HTR-8/SVneo (cell line): ENCODE results near the gene KIAA1671.

Experiments
- DNase-seq: peaks from one replicate; pipeline ENCODE4 v3.0.0; 2011; ENCODE audit warnings: low spot score, mixed read lengths; ENCODE audit not compliant: insufficient read length
- FAIRE-seq: peaks from 2 replicates; lab custom pipeline; 2011; peaks lifted over from hg19 to GRCh38; lab: Jason Lieb, UNC

KIAA1671 gene

DNA sequence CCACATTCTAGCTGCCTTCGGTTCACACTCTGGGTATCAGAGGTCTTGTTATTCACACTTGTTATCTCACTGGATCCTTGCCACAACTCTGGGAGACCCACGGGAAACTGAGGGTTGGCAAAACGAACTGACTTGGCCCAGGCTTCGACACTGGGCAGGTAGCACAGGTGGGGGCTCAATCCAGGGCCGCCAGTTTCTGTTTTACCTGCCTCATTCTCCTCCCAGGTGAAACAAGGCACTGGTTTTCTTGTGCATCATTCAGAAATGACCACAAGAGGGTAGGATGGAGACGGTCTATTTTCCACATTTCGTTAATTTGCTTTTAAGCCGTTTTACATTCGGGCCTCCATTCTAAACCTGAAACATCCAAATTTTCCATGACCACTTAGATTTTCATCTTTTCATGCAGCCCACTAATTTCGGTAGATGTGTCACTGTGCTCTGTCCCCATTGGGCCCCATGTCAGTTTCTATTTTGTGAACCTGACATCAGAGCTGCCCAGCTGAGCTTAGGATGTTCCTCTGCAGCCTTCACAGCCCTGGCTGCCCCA is 108.1 kb downstream of the KIAA1671 start:
- FAIRE-seq: no peak
- DNase-seq: no peak

DNA sequence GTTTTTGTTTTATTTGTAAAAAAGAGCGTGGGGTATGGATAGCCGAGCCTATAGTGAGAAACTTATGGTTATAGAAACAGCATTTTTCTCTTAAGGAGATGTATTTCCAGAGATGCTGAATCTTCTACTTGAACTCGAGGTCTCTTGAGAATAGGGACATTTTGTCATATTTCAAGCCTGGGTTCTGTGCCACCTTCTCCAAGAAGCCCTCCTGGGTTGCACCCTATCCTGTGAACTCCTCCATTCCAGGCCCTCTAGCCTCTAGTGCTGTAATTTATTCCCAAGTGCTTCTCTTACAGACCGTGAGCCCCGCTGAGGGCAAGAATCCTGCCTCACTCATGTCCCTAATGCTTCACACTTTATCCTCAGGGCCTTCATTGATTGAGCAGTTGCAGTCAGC is 108.6 kb downstream of the KIAA1671 start:
- FAIRE-seq (no peak), DNase-seq (no peak)

DNA sequence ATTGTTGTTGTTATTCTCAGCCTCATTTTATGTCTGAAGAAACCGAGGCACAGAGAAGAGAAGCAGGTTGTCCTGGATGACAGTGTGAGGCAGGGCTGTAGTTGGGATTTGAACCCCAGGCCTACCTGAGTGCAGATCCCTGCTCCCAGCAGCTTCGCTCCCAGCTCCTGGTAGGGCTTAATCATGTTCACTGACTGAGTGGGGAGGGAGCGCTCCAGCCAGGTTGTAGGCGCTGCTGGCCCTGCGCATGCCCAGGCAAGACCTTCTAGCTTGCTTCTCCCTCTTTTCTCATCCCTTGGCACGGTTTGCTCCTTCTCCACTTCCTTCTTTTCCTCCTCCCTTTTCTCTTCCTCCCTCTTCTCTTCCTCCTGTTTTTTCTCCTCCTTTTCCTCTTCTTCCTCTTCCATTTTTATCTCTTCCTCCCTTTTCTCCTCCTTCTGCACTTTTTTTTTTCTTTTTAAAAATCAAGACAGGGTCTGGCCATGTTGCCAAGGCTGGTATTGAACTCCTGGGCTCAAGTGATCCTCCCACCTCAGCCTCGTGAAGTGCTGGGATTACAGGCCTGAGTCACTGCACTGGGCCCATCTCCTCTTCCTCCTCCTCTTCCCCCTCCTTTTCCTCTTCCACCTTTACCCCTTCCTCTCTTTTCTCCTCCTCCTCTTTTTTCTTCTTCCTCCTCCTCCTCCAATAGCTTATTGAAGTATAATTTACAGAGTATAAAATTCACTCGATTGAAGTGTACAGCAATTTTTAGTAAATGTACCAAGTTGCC is 109.3 kb downstream of the KIAA1671 start:
- FAIRE-seq: no peak
- DNase-seq: no peak

DNA sequence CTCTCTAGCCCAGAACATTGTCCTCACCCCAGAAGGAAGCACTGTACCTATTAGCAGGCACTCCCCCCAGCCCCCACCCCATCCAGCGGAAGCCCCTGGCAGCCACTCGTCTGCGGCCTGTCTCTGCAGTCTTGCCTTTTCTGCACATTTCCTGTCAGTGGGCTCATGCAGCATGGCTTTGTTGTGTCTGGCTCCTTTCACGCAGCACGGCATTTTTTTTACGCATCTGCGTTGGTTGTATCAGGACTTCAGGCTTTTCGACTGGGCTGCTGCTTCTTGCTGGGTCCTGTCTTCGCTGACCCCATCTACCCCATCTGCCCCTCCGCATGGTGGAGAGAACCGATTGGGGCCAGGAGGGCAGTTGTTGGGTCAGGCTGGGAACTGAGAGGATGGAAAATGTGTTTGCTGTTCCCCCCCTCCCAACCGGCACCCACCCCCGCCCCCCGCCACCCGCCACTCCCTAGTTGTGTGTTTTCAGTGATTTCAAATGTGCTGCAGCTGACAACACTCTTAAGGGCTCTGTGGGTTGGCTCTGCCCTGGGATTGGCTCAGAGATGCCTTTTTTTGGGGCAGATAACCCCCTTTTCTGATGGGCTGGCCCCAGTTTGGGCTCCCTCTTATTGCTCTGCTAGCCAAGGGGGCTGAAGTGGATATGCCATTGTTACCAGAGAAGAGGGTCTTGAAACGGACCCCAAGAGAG is 110.0 kb downstream of the KIAA1671 start:
- FAIRE-seq: no peak

DNA sequence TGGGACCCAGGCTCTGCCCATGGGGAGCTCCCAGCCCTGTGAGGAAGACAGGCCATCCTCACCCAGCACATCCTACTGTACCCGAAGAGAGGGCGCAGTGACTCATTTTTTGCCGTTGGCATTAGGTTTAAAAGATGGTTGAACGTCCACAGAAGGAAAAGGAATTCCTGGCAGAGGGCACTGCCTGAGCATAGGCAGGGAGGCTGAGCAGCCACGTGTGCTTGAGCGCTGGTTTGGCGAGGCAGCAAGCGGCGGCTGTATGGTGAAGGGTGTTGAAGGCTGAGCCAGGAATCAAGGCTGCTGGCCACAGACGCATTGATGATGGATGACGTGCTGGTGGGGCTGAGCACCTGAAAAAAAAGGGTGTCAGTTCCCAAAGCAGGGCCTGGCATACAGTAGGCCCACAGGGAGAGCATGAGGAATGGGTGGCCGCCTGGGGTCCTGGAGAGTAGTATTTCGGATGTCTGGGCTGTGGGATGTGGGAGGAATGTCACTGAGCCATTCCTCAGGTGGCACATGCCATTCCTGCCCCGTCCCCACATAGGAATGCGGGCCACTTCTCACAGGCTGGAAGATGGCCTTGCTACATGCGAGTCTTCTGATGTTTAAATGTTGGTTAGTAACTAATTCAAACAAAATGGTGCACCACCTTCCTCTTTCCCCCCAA is 112.5 kb downstream of the KIAA1671 start:
- FAIRE-seq (no peak), DNase-seq (no peak)

More for the DNA sequence above, 110.0 kb downstream of the KIAA1671 start:
- no peak for DNase-seq

DNA sequence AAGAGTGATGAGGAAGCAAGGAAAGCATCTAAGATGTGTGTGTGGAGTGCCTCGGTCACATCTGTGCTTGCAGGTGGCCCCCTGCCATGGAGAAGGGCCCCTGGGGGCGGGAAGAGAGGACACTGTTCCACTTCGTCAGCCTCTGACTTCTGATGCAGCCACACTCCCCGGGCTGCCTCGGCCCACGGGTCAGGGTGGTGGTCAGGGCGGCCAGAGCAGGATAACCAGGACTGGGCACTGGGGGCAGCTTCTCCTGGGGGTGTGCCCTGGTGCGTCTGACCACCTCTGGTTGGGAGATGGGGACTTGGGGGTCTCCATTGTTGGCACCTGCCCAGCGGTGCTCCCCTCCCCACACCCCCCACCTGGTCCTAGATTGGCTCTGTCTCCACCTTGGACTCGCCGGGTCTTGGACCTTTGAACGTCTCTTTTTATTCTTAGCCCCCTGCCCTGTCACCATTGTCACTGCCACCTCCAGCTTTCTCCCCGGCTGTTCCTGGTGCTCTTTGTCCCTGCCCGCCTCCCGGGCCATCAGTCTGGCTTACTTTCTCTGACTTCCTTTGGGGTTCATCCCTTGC is 114.4 kb downstream of the KIAA1671 start:
- FAIRE-seq (no peak), DNase-seq (no peak)

DNA sequence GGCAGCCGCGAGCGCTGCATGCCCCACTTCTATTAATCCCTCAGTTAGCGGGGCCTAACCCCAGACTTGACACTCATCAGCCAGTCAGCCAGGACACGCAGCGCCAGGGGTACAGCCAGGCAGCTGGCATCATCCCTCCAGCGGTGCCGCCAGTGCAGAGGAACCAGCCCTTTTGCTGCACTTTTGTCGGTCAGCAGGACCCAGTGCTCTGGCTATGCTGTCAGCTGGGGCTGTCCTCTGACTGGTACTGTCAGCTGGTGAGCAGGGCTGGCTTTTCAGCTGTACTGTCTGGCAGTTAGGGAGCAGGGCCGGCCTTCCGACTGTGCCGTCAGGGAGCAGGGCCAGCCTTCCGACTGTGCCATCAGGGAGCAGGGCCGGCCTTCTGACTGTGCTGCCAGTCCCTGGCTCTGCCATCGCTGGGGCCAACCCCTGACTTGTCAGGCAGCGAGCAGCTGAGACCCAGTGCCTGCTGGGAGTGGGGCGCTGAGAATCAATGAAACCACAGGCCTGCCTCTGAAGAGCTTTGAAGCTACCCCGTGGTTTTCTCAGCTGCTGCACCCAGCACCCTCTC is 115.4 kb downstream of the KIAA1671 start:
- FAIRE-seq (no peak), DNase-seq (no peak)

DNA sequence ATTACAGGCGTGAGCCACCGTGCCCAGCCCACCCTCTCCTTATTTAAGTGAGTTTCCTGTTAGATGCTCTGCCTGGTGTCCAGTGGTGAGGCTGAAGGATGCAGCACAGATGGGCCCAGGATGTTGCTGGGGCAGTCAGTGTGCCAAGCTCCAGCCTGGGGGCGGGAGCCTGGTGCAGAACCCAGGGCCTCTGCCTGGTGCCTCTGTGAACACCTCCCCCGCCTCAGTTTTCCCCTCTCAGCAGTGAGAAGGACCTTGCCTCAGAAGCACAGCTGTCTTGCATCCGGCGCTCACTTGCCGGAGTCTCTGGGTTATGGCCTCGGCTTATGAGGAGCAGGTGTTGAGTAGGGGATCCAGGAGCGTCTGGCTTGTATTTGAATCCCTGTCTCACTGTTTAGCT is 116.2 kb downstream of the KIAA1671 start:
- FAIRE-seq (no peak), DNase-seq (no peak)

DNA sequence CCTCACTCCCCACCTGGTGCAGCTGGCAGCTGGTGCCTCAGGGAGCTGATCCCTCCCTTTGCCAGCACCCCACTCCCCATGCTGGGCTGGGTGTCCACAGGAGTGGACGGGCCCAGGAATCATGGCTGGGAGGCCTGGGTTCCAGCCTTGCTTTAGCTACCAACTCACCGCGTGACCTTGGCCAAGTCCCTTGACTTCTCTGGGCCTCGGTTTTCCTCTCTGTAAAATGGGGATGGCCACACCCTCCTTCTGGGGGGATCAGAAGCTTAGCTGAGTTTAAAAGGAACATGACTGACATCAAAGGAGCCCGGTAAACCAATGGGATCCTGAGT is 116.9 kb downstream of the KIAA1671 start:
- FAIRE-seq (no peak), DNase-seq (no peak)

DNA sequence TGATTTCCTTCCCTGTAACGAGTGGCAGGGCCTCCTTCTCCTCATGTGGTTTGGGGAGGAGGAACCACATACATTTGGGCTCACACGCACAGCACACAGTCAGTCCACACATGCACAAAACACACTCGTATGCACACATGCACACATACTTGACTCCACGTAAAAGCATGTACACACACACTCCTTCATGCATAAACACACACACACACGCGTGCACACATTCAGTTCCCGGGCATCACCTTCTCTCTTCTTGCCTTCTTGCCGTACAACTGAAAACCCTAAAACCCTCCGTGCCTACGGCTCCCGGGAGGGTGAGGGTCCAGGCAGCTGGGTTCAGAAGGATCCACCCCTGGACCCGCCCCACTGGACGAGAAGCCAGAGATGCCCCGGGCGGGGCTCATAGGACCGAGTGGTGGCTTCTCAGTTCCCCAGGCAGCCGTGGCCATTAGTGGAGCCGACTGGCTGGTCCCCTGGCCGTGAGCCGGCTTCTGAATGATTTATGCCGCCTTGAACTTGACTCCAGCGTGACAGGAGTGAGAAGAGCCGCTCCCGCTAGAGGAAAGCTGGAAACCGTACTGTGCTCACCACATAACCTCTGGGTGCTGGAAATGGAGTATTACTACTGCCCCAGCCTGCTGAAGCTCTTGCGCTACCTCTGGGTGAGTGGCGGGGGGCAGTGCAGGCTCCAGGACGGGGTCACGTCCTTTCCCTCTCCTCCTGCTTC is 117.4 kb downstream of the KIAA1671 start:
- no peak for DNase-seq
- no peak for FAIRE-seq

DNA sequence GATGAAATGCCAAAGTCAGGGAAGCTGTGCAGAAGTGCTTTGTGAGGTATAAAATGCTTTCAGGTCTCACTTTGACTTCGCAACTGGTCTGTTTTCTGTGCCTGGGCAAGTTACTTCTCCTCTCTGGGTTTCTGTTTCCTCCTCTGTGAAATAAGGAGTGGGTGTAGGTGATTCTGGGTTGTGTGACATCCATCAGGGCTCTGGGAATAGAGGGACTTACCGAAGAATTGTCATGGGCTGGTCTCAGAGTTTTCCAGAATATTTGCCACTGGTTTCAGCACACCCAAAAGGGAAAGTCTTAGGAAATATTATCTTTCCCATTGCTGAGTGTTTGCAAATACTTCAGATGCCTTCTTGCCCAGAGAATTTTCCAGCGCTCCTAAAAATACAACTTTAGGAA is 118.4 kb downstream of the KIAA1671 start:
- DNase-seq (no peak), FAIRE-seq (no peak)

DNA sequence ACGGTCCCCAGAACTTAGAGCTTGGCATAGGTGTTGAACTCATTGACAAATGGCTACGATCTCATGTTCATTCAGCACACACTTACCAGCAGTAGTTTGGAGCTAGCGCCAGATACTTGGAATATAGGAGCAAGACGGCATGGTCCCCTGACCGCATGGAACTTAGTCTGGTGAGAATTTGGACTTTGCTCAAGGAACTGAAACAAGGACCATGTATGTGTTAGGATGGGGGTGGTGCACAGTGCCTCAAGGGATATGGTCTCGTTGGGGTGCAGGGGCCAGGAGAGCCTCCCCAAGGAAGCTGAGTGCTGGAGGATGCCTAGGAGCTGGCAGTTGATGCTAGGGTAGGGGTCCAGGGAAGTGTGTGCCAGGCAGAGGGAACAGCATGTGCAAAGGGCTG is 119.2 kb downstream of the KIAA1671 start:
- FAIRE-seq: no peak
- no peak for DNase-seq

DNA sequence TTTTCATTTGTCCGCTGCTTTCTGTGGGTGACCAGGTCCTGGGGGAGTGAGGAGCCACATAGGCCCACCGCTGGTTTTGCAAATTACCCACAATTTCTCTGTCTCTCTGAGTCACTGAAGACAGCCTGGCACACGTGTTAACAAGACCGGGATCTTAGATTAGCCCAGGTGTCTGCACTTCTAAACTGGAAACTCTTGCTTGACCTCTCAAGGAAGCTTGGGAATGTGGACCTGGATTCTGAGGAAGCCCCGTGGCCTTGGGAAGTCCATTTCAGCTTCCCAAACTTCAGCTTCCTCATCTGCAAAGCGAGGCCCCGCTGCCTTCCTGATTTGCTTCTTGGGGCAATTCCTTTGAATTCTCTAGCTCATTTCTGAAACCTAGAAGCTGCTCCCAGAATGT is 119.9 kb downstream of the KIAA1671 start:
- DNase-seq (no peak), FAIRE-seq (no peak)

DNA sequence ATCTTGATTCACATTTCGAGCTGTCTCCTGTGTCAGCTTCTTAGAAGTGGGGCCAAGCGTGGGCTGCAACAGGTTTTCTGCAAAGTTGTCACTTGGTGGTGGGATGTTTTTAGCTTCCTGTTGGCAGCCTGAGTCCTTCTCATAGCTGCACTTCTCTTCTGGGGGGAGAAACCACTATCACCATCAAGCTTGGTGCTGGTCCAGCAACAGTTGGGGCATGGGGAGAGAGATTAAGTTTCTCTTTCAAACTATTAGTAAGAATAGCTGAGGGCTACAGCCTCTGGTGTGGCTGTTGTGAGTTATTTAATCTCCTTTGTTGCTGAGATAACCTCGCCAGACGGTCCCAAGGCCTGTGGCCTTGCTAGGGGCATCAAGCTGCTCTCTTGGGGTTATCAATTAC is 123.8 kb downstream of the KIAA1671 start:
- DNase-seq: no peak

DNA sequence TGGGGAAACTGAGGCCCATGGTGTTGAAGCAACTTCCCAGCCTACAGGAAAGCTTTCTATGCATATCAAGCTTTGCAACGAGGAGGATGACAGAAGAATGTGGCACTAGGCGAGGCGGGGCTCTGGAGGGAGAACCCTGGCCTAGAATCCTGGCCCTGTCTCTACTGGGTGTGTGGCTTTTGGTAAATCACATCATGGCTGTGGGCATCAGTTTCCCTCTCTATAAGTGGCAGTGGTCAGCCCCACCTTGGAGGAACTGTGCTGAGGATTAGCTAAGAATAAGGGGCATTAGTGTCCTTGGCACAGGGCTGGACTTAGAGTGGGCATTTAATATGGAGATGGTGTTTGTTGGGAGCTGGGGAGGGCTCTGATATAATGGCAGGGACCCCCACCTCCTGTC is 124.5 kb downstream of the KIAA1671 start:
- DNase-seq (no peak), FAIRE-seq (no peak)

More for the DNA sequence above, 123.8 kb downstream of the KIAA1671 start:
- no peak for FAIRE-seq

DNA sequence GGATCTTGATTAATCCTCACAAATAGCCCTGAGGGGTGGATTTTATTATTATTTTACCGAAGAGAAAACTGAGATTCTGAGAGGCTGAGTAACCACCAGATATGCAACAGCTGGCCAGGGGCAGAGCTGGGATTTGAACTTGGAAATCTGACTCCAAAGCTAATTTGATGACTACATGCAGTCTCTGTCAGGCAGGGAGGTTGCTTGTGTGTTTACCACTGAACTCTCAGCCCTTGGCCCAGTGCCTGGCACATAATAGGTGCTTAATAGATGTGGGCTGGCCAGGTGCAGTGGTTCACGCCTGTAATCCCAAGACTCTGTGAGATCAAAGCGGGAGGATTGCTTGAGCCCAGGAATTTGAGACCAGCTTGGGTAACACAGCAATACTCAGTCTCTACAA is 125.4 kb downstream of the KIAA1671 start:
- FAIRE-seq: no peak
- DNase-seq: no peak

DNA sequence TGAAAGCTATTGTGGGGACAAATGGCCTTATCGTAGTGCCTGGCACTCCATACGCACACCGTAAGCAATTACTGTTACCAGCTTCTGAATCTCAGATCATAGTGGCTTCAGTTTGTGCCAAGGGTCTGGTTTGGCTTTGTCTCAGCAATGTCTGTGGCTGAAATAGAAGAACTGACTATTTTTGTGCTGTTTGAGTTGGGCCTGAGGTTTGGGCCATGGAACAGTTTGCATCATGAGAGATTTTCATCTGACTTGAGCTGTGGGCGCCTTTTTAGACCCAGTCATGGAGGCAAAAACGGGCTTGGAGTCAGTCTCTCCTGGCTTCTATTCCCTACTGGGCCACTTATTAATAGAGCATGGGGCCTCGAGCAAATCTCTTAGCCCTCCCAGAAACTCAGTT is 126.1 kb downstream of the KIAA1671 start:
- FAIRE-seq: no peak
- no peak for DNase-seq

DNA sequence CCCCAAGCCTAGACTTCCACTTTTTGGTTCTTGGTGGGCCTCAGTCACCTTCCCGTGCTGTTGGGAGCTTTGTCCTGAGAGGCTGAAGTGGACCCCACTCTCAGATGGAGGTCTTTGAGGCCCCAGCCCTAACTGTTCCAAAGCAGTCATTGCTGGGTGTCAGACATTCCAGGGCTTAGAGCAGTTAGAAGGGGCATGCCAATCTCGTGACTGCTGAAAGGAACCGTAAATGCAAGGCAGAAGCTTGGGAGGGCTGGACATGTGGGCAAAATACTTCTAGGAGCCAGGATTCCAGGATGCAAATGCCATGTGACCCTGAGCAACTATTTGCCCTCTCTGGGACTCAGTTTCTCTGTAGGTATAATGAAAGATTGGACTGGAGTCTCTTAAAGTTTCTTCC is 128.3 kb downstream of the KIAA1671 start:
- FAIRE-seq (no peak), DNase-seq (no peak)

DNA sequence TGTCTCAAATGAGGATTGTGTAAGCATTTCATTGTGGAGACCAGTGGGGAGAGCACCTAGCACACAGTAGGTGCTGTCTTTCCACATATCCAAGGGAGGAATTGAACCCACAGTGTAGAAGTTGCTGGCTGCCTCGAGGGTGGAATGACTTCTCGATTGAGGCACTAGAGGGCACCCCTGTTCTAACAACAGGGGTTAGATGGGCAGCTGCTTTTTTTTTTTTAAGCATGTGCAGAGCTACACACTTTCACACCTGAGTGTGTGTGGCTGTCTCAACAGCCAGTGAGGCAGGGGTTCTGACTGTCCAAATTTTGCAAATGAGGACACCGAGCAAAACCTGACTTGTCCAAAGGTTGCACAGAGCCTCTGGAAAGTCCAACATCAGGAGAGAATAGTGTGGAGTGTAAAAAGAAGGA is 128.9 kb downstream of the KIAA1671 start:
- no peak for FAIRE-seq
- DNase-seq: peak; percentile 13

DNA sequence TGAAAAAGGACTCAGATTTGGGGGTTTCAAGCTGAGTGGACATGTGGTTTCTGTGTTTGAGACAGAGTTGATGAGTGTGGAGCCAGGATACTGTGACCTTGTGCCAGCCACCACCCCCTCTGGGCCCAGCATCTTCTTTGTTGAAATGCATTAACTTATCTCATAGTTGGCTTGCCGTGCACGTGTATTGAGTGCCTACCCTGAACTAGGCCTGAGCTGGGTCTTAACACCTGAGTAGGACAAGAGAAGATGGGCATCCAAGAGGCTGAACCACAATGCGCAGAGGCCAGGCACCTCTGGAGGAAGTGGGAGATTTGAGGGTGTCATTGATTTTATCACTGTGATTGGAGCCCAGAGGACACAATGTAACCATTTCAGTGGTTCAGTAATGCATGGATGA is 129.6 kb downstream of the KIAA1671 start:
- FAIRE-seq: no peak
- no peak for DNase-seq
